CD8-positive, alpha-beta memory T cell (primary cell): ENCODE data around the gene TNP2. TPM values are rescaled to one million over a fixed set of nuclear protein-coding genes. Genes with fewer than 3 reads are reported as not detected.

Source experiments
- CTCF ChIA-PET: fragments of 350-600 bp; sonication (Branson Sonifier 250); formaldehyde crosslinking; loops from one replicate; lab custom pipeline; 2021; ENCODE audit warnings: antibody characterized with exemption; lab: Charles Lee
- POLR2A ChIA-PET: fragments of 350-600 bp; sonication (Branson Sonifier 250); formaldehyde crosslinking; loops from one replicate; lab custom pipeline; 2021; ENCODE audit warnings: antibody characterized with exemption; lab: Charles Lee
- DNase-seq, 5 donors: peaks; one replicate each; pipeline versions ENCODE4 v3.0.0 to v3.0.0-alpha.2; 2020 to 2022; ENCODE audit warnings: mixed read lengths in 1 of 5
- H3K27ac ChIP-seq: one replicate; pipeline ENCODE4 v1.7.0; 2013; ENCODE audit warnings: low read depth, mild to moderate bottlenecking, low read length, moderate library complexity
- H3K27me3 ChIP-seq: 2 replicates; pipeline ENCODE4 v1.7.0; 2013; ENCODE audit warnings: low read length, mild to moderate bottlenecking; ENCODE audit not compliant: insufficient read depth, poor library complexity, severe bottlenecking
- H3K36me3 ChIP-seq: 2 replicates; pipeline ENCODE4 v1.7.0; 2013; ENCODE audit warnings: mild to moderate bottlenecking, low read length, moderate library complexity; ENCODE audit not compliant: insufficient read depth
- H3K4me1 ChIP-seq: 2 replicates; pipeline ENCODE4 v1.7.0; 2013; ENCODE audit warnings: mild to moderate bottlenecking, low read length, moderate library complexity; ENCODE audit not compliant: insufficient read depth
- H3K4me3 ChIP-seq: 2 replicates; pipeline ENCODE4 v1.7.0; 2013; ENCODE audit warnings: mild to moderate bottlenecking, low read length
- H3K9me3 ChIP-seq: 2 replicates; pipeline ENCODE4 v1.7.0; 2013; ENCODE audit warnings: mild to moderate bottlenecking, low read length
- H3K27ac Mint-ChIP-seq, 8 donors: one replicate each; pipeline ENCODE4 v1.8.0; 2020 to 2021; ENCODE audit warnings: mixed read lengths in 8 of 8, mild to moderate bottlenecking in 6 of 8, inconsistent platforms in 3 of 8, moderate library complexity in 3 of 8
- H3K27me3 Mint-ChIP-seq, 2 donors: one replicate each; pipeline ENCODE4 v1.8.0; 2020 to 2021; ENCODE audit warnings: mixed read lengths in 2 of 2, mild to moderate bottlenecking in 1 of 2, moderate library complexity in 1 of 2
- H3K36me3 Mint-ChIP-seq, 3 donors: one replicate each; pipeline ENCODE4 v1.8.0; 2020 to 2021; ENCODE audit warnings: mixed read lengths in 3 of 3, inconsistent platforms in 1 of 3, mild to moderate bottlenecking in 1 of 3
- H3K4me1 Mint-ChIP-seq, 3 donors: one replicate each; pipeline ENCODE4 v1.8.0; 2020 to 2021; ENCODE audit warnings: mixed read lengths in 3 of 3, inconsistent platforms in 1 of 3, mild to moderate bottlenecking in 1 of 3
- H3K4me3 Mint-ChIP-seq, 7 donors: one replicate each; pipeline ENCODE4 v1.8.0; 2020 to 2021; ENCODE audit warnings: mixed read lengths in 7 of 7, mild to moderate bottlenecking in 6 of 7, moderate library complexity in 4 of 7, inconsistent platforms in 2 of 7
- H3K9me3 Mint-ChIP-seq, 5 donors: one replicate each; pipeline ENCODE4 v1.8.0; 2020 to 2022; ENCODE audit warnings: mixed read lengths in 5 of 5, mild to moderate bottlenecking in 3 of 5, moderate library complexity in 2 of 5, inconsistent platforms in 1 of 5
- polyA plus RNA-seq: library from polyadenylated mRNA; unstranded; fragments of 300-500 nt; fragmentation: Illumina TruSeq; gene quantifications from one replicate; pipeline ENCODE4 v1.2.3, GENCODE V29; 2021
- total RNA-seq, 2 experiments: library from RNA; stranded (reverse); gene quantifications; one replicate each; pipeline ENCODE4 v1.2.3, GENCODE V29; 2021

Gene TNP2
- total and polyA plus RNA-seq, 3 experiments from 2014 or later = not detected

GRCh38 chr16:11251525-11252481 is 17.3 kb downstream of the TNP2 start:
- H3K36me3 ChIP-seq = no peaks in the 10 kb centered on the region
- no peaks in the 10 kb centered on the region for H3K27me3 ChIP-seq
- peaks cover 0 to 19% (median 6%) of the 10 kb centered on the region in 3 donors for H3K36me3 Mint-ChIP-seq
- CTCF ChIA-PET = interaction anchor here (0.7 to 1.8 kb wide), 12 partner anchors 11 to 295 kb away, joined by 3 to 6 read pairs (median 3); no protein-coding TSS in a partner anchor
- peaks cover 25 to 42% (median 34%) of the 10 kb centered on the region in 3 donors for H3K4me1 Mint-ChIP-seq
- H3K9me3 Mint-ChIP-seq = no peaks in the 10 kb centered on the region
- H3K9me3 ChIP-seq = no peaks in the 10 kb centered on the region
- peaks cover 40% of the 10 kb centered on the region for H3K4me1 ChIP-seq
- peak overlapping the region; percentile 8 for H3K27ac ChIP-seq
- peak overlapping the region; percentile 66 to 98 (median 90) for H3K27ac Mint-ChIP-seq
- peaks cover 0 to 7% of the 10 kb centered on the region in 2 donors for H3K27me3 Mint-ChIP-seq
- H3K4me3 ChIP-seq = peak overlapping the region; percentile 83
- POLR2A ChIA-PET = interaction anchor here (1.0 to 1.3 kb wide), 2 partner anchors 13 to 27 kb away, joined by 3 to 7 read pairs; no protein-coding TSS in a partner anchor
- peak; percentile 42 to 88 (median 72) for DNase-seq
- H3K4me3 Mint-ChIP-seq = peak overlapping the region; percentile 73 to 93 (median 81)

GRCh38 chr16:11250786-11251524 is 18.2 kb downstream of the TNP2 start:
- ChIA-PET POLR2A (no interaction called here), CTCF (interaction anchor here (0.8 to 1.8 kb wide), 3 partner anchors 14 to 25 kb away, joined by 3 to 6 read pairs (median 5); no protein-coding TSS in a partner anchor)
- no peaks in the 10 kb centered on the region for H3K36me3 ChIP-seq
- no peaks in the 10 kb centered on the region for H3K9me3 ChIP-seq
- H3K4me1 ChIP-seq = peaks cover 39% of the 10 kb centered on the region
- H3K27me3 Mint-ChIP-seq = peaks cover 0 to 4% of the 10 kb centered on the region in 2 donors
- peaks cover 0 to 16% (median 6%) of the 10 kb centered on the region in 3 donors for H3K36me3 Mint-ChIP-seq
- H3K4me1 Mint-ChIP-seq = peaks cover 25 to 38% (median 30%) of the 10 kb centered on the region in 3 donors
- H3K27ac ChIP-seq = no peak overlapping the region
- no peak for DNase-seq
- H3K9me3 Mint-ChIP-seq = no peaks in the 10 kb centered on the region
- no peak overlapping the region for H3K4me3 ChIP-seq
- no peaks in the 10 kb centered on the region for H3K27me3 ChIP-seq
- H3K4me3 Mint-ChIP-seq = peak overlapping the region in 2 of 7 donors; percentile 62 to 66
- H3K27ac Mint-ChIP-seq = peak overlapping the region in 7 of 8 donors; percentile 51 to 98 (median 89)

DNA sequence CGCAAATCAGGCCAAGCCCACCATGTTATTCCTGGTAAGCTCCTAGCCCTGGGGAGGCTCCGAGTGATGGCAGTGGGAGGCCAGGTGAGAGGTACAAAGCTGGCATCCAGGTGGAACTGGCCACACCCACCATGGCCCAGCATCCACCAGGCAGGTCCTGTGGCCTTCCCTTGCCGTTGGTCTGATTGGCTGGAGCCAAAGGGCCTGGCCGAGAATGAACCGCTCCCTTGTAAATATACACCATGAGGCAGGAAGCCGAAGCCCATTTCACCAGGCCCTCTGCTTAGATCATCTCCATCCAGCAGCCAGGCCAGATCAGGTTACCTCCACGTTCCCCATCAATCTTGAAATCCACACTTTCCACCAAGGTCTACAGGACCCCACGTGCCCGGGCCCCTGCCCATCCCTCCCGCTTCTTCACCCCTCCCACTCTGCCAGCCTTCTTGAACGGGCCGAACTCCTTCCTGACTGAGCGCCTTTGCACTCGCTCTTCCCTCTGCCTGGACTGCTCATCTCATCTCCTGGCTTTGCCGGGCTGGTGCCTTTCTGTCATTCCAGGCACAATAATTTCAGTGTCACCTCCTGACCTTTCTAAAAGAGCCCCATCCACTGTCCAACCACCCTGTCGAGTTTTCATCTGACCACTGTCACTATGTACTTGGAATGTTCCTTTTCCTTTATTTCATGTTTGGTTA is 18.9 kb downstream of the TNP2 start:
- DNase-seq = no peak

DNA sequence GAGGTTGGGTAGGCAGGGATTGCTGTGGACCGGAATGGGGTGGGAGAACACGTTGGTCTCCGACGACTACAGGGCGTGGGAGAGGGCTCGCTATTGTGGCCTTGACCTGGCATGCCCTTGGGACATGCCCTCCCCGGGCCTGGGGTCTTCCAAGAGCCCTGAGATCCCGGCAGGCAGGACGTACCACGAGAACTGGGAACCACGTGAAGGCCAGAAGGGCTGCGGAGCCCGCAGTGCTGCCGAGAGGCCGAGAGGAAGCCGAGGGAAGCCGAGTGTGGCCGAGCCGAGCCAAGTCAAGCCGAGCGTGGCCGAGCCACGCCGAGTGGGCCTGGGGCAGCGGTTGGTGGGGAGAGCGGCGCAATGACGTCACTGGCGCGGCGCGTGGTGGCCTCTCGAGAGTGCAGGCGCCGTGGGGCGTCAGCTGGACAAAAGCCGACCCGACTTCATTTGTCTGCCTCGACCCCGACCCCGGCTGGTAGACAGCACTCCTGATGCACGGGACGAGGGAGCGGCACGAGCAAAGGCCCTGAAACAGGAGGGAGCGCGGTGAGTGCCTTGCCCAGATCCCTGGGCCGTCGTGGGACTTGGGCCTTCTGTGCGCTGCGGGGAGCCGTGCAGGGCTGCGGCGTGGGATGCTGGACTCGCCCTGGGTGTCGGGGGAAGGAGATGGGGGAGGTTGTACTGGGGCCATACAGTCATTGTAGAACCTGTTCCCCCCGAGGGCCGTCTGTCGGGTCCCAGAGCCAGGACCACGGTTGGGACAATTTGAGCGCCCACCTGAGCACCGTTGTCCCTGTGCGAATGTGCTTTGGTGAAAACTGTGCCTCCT is 19.7 kb downstream of the TNP2 start:
- ChIA-PET POLR2A (no interaction called here), CTCF (interaction anchor here (1.2 kb wide), 1 partner anchor 285 kb away, joined by 3 read pairs; no protein-coding TSS in a partner anchor)
- H3K4me1 Mint-ChIP-seq = peaks cover 30 to 42% (median 35%) of the 10 kb centered on the region in 3 donors
- Histone ChIP-seq H3K27ac (no peak overlapping the region), H3K27me3 (no peaks in the 10 kb centered on the region), H3K4me3 (no peak overlapping the region), H3K9me3 (no peaks in the 10 kb centered on the region), H3K4me1 (peaks cover 35% of the 10 kb centered on the region), H3K36me3 (no peaks in the 10 kb centered on the region)
- peaks cover 0 to 6% of the 10 kb centered on the region in 2 donors for H3K27me3 Mint-ChIP-seq
- peaks cover 0 to 13% (median 6%) of the 10 kb centered on the region in 3 donors for H3K36me3 Mint-ChIP-seq
- H3K4me3 Mint-ChIP-seq = no peak overlapping the region
- no peaks in the 10 kb centered on the region for H3K9me3 Mint-ChIP-seq
- DNase-seq = no peak
- H3K27ac Mint-ChIP-seq = peak overlapping the region in 2 of 8 donors; percentile 53 to 84

More for the DNA sequence above, 18.9 kb downstream of the TNP2 start:
- Histone ChIP-seq H3K9me3 (no peaks in the 10 kb centered on the region), H3K36me3 (no peaks in the 10 kb centered on the region), H3K4me3 (no peak overlapping the region), H3K27me3 (no peaks in the 10 kb centered on the region), H3K27ac (no peak overlapping the region), H3K4me1 (peaks cover 39% of the 10 kb centered on the region)
- H3K36me3 Mint-ChIP-seq = peaks cover 0 to 16% (median 6%) of the 10 kb centered on the region in 3 donors
- peak overlapping the region in 1 of 7 donors; percentile 62 for H3K4me3 Mint-ChIP-seq
- H3K9me3 Mint-ChIP-seq = no peaks in the 10 kb centered on the region
- peaks cover 30 to 42% (median 32%) of the 10 kb centered on the region in 3 donors for H3K4me1 Mint-ChIP-seq
- ChIA-PET POLR2A (no interaction called here), CTCF (no interaction called here)
- peak overlapping the region in 6 of 8 donors; percentile 11 to 95 (median 66) for H3K27ac Mint-ChIP-seq
- peaks cover 0 to 4% of the 10 kb centered on the region in 2 donors for H3K27me3 Mint-ChIP-seq

- peaks cover 22 to 31% (median 27%) of the 10 kb centered on the region in 3 donors for H3K4me1 Mint-ChIP-seq
- no peak overlapping the region for H3K4me3 ChIP-seq
- ChIA-PET POLR2A (no interaction called here), CTCF (no interaction called here)
- no peaks in the 10 kb centered on the region for H3K27me3 ChIP-seq
- no peak overlapping the region for H3K4me3 Mint-ChIP-seq
- H3K27me3 Mint-ChIP-seq = peaks cover 0 to 6% of the 10 kb centered on the region in 2 donors
- no peaks in the 10 kb centered on the region for H3K36me3 ChIP-seq
- H3K9me3 Mint-ChIP-seq = no peaks in the 10 kb centered on the region
- peaks cover 23% of the 10 kb centered on the region for H3K4me1 ChIP-seq
- no peak overlapping the region for H3K27ac ChIP-seq
- no peaks in the 10 kb centered on the region for H3K9me3 ChIP-seq
- H3K36me3 Mint-ChIP-seq = peaks cover 0 to 6% (median 3%) of the 10 kb centered on the region in 3 donors
- H3K27ac Mint-ChIP-seq = peak overlapping the region in 1 of 8 donors; percentile 42
- DNase-seq = no peak
Observed at GRCh38 chr16:11248133-11248532, 21.0 kb downstream of the TNP2 start.

GRCh38 chr16:11245988-11246387 is 23.1 kb downstream of the TNP2 start:
- H3K4me3 ChIP-seq = no peak overlapping the region
- H3K27me3 ChIP-seq = no peaks in the 10 kb centered on the region
- DNase-seq = no peak
- Mint-ChIP-seq H3K27ac (peak overlapping the region in 1 of 8 donors; percentile 50), H3K36me3 (peaks cover 0 to 4% (median 3%) of the 10 kb centered on the region in 3 donors), H3K27me3 (peaks cover 0 to 1% of the 10 kb centered on the region in 2 donors), H3K4me3 (no peak overlapping the region), H3K4me1 (peaks cover 6 to 11% (median 10%) of the 10 kb centered on the region in 3 donors), H3K9me3 (no peaks in the 10 kb centered on the region)
- CTCF ChIA-PET = interaction anchor here (2.2 kb wide), 1 partner anchor 9 kb away, joined by 16 read pairs; the partner anchor contains the start of gene SOCS1
- no peaks in the 10 kb centered on the region for H3K9me3 ChIP-seq
- H3K27ac ChIP-seq = no peak overlapping the region
- no peaks in the 10 kb centered on the region for H3K36me3 ChIP-seq
- POLR2A ChIA-PET = no interaction called here
- H3K4me1 ChIP-seq = peaks cover 3% of the 10 kb centered on the region
